HG03558 (cell line): Measurements from ENCODE around the gene PPM1B.
"Not testable (repeated sequence)": the region's sequence is repeated elsewhere in the genome, so short reads cannot be mapped to it uniquely, and the experiment has no call there.

ENCODE experiments used
- ATAC-seq: cut with Tn5 transposase; IDR thresholded peaks from one replicate; pipeline ENCODE4 v1.9.1; 2021; ENCODE audit warnings: moderate number of reproducible peaks; ENCODE audit not compliant: unreplicated experiment; ENCODE audit errors: extremely low read depth

The PPM1B gene

DNA sequence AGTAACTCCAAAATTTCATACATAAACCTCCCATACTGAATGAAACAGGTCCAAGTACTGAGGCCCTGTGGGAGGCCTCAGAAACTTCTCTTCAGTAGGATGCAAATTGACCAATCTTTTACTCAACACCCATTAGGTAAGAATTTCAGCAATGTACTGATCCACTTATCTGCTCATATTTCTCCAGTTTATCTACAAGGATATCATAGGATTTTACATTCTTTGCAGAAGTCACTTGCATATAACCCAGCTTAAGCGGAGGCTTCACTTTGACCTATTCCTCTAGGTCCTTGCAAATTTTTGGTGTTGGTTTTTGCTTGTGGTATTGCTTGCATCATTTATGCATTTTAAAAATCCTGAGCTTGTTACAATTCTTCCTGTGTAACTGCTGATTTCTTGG, 77.8 kb downstream of the PPM1B start:
- no peak for ATAC-seq

DNA sequence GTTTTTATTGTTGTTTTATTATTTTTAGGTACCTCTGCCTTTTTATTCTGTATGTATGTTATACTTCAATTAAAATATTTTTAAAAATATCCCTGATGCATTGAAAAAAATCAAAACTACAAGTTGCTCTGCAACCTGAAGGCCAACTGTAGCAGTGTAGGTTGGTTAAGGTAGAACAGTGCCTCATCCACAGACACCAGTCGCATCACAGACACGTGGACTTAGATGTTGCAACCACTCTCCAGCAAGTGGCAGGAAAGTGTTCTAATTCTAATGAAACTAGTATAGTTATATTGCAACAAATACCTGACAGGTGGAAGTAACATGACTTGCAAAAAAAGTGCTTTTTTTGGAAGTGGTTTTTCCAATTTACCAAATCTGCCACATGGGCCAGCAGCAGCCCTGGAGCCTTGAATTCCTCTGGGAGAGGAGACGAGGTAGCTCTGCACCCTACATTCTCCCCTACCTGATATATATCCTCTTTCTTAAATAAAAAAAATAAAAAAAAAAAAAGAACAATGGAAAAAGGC, 78.2 kb downstream of the PPM1B start:
- ATAC-seq, result no peak

DNA sequence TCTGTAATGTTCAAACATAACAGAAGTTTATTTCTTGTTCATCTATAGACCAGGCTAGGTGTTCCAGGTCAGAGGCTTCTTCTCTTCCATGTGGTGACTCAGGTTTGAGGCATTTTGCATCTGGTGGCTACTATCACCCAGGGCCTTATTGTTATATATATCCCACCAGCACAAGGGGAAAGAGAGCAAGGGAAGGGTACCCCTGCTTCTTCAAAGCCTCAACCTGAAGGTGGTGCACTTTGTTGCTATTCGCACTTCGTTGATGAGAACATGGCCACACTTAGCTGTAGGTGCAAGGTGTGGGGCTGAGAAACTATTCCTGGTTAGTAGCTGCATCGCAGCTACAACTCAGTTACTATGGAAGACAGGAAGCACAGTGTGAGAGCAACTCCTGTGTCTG, 79.2 kb downstream of the PPM1B start:
- ATAC-seq, result no peak

DNA sequence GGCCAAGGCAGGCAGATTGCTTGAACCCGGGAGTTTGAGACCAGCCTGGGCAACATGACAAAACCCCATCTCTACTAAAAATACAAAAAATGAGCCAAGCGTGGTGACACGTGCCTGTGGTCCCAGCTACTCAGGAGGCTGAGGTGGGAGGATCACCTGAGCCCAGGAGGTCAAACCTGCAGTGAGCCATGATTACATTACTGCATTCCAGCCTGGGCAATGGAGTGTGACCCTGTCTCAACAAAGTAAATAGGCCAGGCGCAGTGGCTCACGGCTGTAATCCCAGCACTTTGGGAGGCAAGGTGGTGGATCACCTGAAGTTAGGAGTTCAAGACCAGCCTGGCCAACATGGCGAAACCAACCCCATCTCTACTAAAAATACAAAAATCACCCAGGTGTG, 80.6 kb downstream of the PPM1B start:
- ATAC-seq, result not testable (repeated sequence)

DNA sequence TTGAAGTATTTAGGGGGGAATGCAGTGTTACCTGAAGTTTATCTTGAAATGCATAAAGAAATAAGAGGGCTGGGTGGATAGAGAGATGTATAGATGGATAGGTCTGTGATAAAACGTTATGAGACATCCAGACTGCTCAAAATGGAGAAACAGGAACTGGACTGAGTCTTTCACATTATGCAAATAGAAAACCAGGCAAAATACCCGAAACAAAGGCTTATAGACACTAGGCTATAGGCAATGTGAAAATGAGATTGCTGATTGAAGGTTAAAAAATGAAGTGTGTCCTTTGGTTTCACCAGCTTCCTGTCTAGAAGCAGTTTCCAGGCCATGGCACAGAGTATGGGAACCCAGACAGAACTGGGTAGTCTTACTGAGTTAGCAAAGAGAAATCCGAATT, 81.7 kb downstream of the PPM1B start:
- no peak for ATAC-seq

DNA sequence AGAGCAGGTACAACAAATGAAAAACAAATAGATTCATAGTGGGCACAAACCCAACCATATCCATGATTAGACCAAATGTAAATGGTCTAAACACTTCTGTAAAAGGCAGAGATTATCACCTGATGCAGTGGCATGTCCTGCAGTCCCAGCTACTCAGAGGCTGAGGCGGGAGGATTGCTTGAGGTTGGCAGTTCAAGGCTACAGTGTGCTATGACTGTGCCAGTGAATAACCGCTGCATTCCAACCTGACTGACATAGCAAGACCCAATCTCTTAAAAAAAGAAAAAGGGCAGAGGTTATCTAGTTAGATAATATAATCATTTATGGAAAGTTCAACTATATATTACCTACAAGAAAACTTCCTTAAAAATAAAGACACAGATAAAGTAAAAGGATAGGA, 85.3 kb downstream of the PPM1B start:
- no peak for ATAC-seq

DNA sequence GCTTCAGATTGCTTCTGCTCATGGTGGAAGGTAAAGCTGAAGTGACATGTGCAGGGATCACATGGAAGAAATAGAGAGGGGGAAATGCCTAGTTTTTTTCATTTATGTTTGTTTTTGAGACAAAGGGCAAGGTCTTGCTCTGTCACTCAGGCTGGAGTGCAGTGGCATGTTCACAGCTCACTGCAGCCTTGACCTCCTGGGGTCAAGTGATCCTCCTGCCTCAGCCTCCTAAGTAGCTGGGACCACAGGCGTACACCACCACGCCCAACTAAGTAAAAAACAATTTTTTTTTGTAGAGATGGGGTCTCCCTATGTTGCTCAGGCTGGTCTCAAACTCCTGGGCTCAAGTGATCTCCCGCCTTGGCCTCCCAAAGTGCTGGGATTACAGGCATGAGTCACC, 87.0 kb downstream of the PPM1B start:
- not testable (repeated sequence) for ATAC-seq

DNA sequence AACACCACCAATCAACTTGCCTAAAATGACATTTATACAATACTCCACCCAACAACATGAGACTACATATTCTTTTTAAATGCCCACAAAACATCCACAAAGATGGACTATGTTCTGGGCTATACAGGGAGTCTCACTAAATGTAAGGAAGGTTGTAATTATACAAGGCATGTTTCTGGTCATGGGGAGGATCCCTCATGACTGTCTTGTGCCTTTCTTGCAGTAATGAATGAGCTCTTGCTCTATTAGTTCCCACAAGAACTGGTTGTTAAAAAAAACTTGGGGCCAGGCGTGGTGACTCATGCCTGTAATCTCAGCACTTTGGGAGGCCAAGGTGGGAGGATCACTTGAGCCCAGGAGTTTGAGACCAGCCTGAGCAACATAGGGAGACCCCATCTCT, 89.1 kb downstream of the PPM1B start:
- not testable (repeated sequence) for ATAC-seq

DNA sequence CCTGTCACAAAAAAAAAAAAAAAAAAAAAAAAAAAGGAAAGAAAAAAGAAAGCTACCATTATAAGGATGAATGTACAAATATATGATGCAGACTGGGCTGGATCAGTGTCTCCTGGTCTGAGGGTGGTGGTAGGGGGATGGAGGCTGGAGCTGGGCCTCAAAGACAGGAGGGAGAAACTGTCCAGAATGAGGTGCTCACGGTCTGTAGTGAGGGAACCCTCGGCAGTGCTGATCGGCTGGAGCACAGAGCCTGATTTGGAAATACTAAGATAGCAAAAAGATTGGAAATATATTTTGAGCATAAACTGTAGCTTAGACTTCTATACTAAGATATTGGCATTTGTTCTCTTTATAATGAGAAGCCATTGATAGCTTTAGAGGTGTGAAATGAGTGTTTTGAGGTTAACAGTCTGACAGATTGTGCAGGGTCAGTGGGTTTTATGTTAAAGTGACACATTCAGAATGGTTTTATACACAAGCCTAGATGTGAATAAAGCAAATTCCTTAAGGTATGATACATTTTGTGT, 98.7 kb downstream of the PPM1B start:
- no peak for ATAC-seq

DNA sequence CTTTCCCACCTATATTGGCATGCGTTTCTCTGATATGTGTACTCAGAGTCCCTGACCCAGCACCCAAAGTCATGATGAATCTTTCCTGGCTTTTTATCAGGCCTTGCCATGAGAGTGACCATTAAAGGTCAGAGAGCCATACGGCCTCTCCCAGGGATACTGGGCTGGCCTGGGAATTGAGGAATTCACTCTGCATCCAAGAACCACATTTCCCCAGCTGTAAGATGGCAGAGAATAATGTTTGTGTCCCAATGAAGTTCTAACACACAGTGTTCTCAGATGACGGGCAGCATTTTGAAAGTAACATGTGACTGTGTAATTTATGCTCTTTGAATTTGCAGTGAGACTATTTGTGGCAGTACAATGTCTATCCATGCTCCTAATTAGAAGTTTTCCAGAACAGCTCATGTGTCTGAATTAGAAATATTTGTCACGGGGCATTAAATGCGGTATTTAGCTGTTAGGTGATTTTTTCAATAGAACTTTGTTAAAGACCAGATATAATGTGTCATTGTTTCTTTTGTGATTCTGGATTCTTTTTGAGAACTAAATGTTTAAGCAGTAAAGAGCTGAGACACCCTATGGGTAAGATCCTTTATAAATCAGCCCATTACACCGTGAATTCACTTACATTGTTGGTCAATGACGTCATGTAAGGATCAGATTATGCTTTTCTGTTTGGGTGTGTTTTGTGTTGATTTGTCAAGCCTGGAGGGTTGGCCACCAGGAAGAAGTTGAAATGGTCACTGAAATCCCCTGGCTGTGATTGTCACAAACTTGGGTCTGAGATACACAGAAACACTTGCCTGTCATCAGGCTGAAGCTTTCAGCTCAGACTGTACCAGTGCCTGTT, 99.3 kb downstream of the PPM1B start:
- no peak for ATAC-seq

DNA sequence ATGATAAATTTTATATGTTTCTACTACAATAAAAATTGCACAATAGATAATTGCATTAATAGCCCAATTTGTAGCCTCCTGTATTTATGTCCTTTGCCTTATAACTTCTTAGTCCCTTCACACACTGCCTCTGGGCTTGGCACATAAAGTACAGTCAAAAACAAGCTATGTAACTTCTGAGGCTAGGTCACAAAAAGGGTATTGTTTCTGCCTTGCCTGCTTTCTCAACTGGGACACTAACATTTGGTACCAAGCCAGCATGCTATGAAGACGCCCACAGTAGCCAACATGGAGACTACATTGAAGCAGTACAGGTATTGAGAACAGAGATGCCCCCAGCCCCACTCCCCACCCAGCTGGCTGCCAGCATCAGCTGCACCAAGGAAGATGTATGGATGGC, 101.2 kb downstream of the PPM1B start:
- ATAC-seq, result no peak

DNA sequence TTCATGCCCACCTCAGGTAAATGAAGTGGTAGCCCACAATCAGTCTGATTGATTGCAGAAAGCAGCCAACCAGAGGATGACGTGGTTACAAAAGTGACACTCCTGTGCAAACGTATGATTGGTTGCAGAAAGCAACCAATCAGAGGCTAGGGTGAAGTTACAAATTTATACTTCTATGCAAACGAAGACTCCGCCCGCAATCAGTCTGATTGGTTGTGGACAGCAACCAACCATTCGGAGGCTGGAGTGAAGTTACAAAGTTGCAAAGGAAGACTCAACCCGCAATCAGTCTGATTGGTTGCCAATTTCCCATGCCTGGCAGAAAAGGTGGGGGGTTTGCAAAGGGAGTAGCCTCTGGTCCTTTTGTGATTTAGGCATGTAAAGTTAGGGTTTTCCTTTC, 102.6 kb downstream of the PPM1B start:
- ATAC-seq, result no peak

DNA sequence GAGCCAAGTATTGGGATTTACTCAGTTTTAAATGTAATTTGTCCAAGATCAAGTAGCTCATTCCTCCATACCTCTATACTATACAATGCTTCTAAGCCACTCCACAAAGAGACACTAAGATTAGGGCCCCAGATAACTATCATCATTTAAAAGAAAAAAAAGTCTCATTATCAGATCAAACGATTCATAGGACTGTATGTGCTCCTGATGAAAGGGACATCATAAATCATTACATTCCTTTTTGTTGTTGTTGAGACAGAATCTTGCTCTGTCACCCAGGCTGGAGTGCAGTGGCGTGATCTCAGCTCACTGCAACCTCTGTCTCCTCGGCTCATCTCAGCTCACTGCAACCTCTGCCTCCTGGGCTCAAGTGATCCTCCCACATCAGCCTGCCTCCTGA, 104.4 kb downstream of the PPM1B start:
- no peak for ATAC-seq

DNA sequence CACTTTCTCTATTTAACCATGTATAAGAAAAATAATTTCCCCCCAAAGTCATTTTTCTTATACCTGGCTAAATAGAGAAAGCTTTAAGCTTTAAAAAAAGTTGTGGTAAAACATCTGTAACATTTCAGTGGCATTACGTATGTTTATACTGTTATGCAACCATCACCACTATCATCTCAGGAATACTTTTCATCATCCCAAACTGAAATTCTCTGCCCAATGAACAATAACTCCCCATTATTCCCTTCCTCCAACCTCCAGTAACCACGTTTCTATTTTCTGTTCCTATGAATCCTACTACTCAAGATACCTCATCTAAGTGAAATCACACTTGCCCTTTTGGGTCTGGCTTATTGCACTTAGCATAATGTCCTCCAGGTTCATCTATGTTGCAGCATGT, 104.9 kb downstream of the PPM1B start:
- no peak for ATAC-seq

DNA sequence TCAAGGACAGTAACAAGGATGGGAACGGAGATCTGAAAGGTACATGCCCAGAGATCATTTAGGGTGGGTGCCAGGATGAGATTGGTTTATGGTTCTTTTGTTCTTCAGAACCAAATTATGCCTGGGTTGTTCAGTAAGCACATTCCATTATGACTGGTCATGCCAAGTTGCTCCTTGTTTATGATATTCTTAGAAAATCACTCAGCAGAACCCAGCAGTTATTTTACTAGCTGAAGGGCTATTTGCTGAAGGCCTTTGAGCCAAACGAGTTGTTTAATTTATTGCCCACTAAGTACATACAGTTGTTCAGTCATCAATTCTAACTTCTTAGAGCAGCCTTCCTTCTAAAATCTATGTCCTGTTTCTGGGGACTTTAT, 107.2 kb downstream of the PPM1B start:
- no peak for ATAC-seq

DNA sequence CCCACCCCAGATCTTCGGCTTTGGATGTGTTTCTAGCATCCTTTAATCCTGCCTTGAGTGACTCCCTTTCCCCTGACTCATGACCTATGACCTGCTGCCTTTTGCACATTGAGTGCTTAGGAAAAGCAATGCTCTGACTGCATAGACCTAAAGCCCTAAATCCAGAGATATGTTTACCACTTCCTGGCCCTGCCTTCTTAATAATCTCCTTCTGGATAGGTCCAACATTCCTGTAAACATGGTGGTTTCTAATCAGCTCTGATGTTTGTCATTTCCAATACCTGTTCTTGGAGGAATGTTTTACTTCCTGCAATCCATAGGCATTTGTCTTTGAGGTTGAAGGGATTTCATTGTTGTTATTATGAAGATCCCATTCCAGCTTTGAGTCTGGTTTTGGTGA, 108.9 kb downstream of the PPM1B start:
- no peak for ATAC-seq

DNA sequence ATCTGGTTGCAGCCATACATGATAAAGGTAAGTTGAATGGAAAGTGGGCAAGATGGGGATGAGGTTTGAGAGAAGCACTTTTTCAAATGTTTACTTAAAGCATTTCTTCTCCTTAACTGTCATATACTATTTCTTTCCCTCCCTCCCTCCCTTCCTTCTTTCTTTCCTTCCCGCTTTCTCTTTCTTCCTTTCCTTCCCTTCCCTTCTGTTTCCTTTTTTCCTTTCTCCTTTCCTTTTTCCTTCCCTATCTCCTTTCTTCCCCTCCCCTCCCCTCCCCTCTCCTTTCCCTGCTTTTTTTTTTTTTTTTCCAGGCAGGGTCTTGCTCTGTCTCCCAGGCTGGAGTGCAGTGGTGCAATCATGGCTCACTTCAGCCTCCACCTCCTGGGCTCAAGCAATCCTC, 112.2 kb downstream of the PPM1B start:
- ATAC-seq, result no peak
